ENCODE results near the gene TNFRSF19. TPM values are rescaled to one million over a fixed set of nuclear protein-coding genes. Genes with fewer than 3 reads are reported as not detected.
A peak's percentile ranks its signal among the peaks of the same experiment; 100 is the strongest.

The TNFRSF19 gene
- total RNA-seq, 4 donors from 2014 or later, result 2.0 to 74.2 (median 4.2) TPM

DNA sequence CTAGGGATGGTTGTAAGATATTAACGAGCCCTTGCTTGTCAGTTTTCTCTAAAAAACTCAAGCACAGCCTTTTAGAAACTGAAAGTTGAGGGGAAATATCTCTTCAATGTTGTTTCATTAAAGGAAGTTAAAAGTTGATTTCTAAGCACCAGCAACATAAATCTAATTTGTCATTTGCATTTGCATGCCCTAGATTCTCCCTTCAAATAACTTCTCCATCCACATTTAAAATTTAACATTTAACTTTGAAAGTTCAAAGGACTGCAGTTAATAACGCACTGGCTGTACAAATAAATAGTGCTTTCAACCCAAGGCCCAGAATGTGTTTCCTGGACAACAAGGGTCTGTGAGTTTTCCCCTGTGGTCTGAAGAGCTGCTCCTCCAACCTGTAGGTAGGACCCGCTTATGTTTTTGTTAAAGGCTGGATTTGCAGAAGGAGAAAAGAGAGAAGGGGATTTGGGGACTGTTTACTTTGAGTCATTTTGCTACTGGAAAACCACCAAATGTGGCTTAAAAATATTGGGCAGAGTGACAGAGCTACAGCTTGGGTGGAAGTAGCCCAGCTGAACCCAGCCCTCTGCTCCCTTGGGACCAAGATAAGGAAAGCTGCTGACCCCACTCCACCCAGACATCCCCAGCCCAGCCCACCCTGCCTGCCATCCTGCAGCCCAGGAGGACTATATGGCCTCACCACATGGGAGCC is 39.8 kb downstream of the TNFRSF19 start:
- DNase-seq, result no peak
- intact Hi-C loops (cut with DNase I; ENCODE audit: low total_unique reads), result no loop called here
- Histone ChIP-seq H3K4me1 (no peaks in the 10 kb centered on the region), H3K27ac (peak overlapping the region; percentile 76 to 78), H3K9me3 (no peaks in the 10 kb centered on the region), H3K36me3 (no peaks in the 10 kb centered on the region), H3K4me3 (peak overlapping the region; percentile 7 to 15), H3K27me3 (no peaks in the 10 kb centered on the region)
- TF ChIP-seq POLR2A (IDR thresholded peaks at IDR 0.05) (no peak), CTCF (IDR thresholded peaks at IDR 0.05) (no peak)

- peak in 1 of 2 donors; percentile 32 for DNase-seq
- Histone ChIP-seq H3K27ac (peak overlapping the region in 1 of 2 donors; percentile 78), H3K9me3 (no peaks in the 10 kb centered on the region), H3K4me3 (no peak overlapping the region), H3K27me3 (no peaks in the 10 kb centered on the region), H3K4me1 (no peaks in the 10 kb centered on the region), H3K36me3 (no peaks in the 10 kb centered on the region)
- TF ChIP-seq CTCF (IDR thresholded peaks at IDR 0.05) (no peak), POLR2A (IDR thresholded peaks at IDR 0.05) (no peak)
- intact Hi-C loops (cut with DNase I; ENCODE audit: low total_unique reads), result no loop called here
Observed at GRCh38 chr13:23610966-23611491, 40.8 kb downstream of the TNFRSF19 start.

DNA sequence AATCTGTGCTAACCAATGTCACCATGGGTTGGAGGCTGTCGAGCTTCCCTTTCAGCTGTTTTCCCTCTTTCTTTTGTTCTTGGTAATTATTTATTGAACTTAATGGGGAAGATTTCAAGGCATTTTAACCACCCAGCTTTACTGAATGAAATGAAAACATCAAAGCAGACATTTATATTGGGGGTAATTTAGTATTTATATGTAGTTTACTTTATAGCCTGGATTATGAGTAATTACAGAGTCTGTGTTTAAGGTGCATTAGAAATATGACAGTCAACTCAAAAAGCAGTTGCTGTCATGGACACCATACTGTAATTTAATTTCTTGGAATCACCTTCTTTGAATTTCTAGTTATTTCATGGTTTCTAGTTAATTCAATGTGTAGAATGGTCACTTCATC is 42.0 kb downstream of the TNFRSF19 start:
- no peak for DNase-seq
- Histone ChIP-seq H3K27me3 (no peaks in the 10 kb centered on the region), H3K27ac (no peak overlapping the region), H3K4me3 (no peak overlapping the region), H3K4me1 (no peaks in the 10 kb centered on the region), H3K9me3 (no peaks in the 10 kb centered on the region), H3K36me3 (no peaks in the 10 kb centered on the region)
- no peak for TF ChIP-seq CTCF (IDR thresholded peaks at IDR 0.05)
- TF ChIP-seq POLR2A (IDR thresholded peaks at IDR 0.05), result no peak
- intact Hi-C loops (cut with DNase I; ENCODE audit: low total_unique reads), result no loop called here

- intact Hi-C loops (cut with DNase I; ENCODE audit: low total_unique reads), result no loop called here
- no peak for DNase-seq
- Histone ChIP-seq H3K4me3 (no peak overlapping the region), H3K36me3 (no peaks in the 10 kb centered on the region), H3K9me3 (no peaks in the 10 kb centered on the region), H3K27ac (no peak overlapping the region), H3K27me3 (no peaks in the 10 kb centered on the region), H3K4me1 (no peaks in the 10 kb centered on the region)
- no peak for TF ChIP-seq CTCF (IDR thresholded peaks at IDR 0.05)
Observed at GRCh38 chr13:23612731-23613130, 42.5 kb downstream of the TNFRSF19 start.

GRCh38 chr13:23613596-23613995 is 43.4 kb downstream of the TNFRSF19 start:
- TF ChIP-seq CTCF (IDR thresholded peaks at IDR 0.05) (no peak), POLR2A (IDR thresholded peaks at IDR 0.05) (no peak)
- DNase-seq, result no peak
- H3K36me3 ChIP-seq, result no peaks in the 10 kb centered on the region
- H3K4me1 ChIP-seq, result no peaks in the 10 kb centered on the region
- H3K4me3 ChIP-seq, result no peak overlapping the region
- no peaks in the 10 kb centered on the region for H3K27me3 ChIP-seq
- intact Hi-C loops (cut with DNase I; ENCODE audit: low total_unique reads), result no loop called here
- no peaks in the 10 kb centered on the region for H3K9me3 ChIP-seq
- no peak overlapping the region for H3K27ac ChIP-seq

All from uterus (tissue), 4 donors.